Epidermal melanocyte (primary cell): ENCODE results near the gene DGCR2.
"Not testable (repeated sequence)": the region's sequence is repeated elsewhere in the genome, so short reads cannot be mapped to it uniquely, and the experiment has no call there.

Experiments
- DNase-seq: peaks from one replicate; pipeline ENCODE4 v3.0.0; 2011; ENCODE audit warnings: low spot score; ENCODE audit not compliant: insufficient read length

The DGCR2 gene

GRCh38 chr22:19012308-19012986 is 109.8 kb downstream of the DGCR2 start:
- no peak for DNase-seq

- not testable (repeated sequence) for DNase-seq
These were observed 110.6 kb downstream of the DGCR2 start for GRCh38 chr22:19011611-19012010.

- no peak for DNase-seq
These were observed 111.1 kb downstream of the DGCR2 start for GRCh38 chr22:19011075-19011474.

GRCh38 chr22:19005905-19006304 is 116.3 kb downstream of the DGCR2 start:
- no peak for DNase-seq

GRCh38 chr22:19004471-19004870 is 117.7 kb downstream of the DGCR2 start:
- no peak for DNase-seq

- DNase-seq, result no peak
These were observed 118.7 kb downstream of the DGCR2 start for GRCh38 chr22:19003508-19003907.

GRCh38 chr22:19002684-19003038 is 119.6 kb downstream of the DGCR2 start:
- no peak for DNase-seq

GRCh38 chr22:19001204-19001603 is 121.0 kb downstream of the DGCR2 start:
- no peak for DNase-seq

GRCh38 chr22:19000106-19000505 is 122.1 kb downstream of the DGCR2 start:
- DNase-seq, result not testable (repeated sequence)

GRCh38 chr22:18999416-18999815 is 122.8 kb downstream of the DGCR2 start:
- no peak for DNase-seq

- DNase-seq, result no peak
These were observed 123.2 kb downstream of the DGCR2 start for GRCh38 chr22:18999008-18999407.

GRCh38 chr22:18997925-18998315 is 124.3 kb downstream of the DGCR2 start:
- no peak for DNase-seq

- DNase-seq, result no peak
These were observed 124.8 kb downstream of the DGCR2 start for GRCh38 chr22:18997306-18997924.

GRCh38 chr22:18996376-18996900 is 125.8 kb downstream of the DGCR2 start:
- DNase-seq, result no peak

GRCh38 chr22:18995327-18995711 is 126.9 kb downstream of the DGCR2 start:
- DNase-seq, result no peak

GRCh38 chr22:18994701-18995326 is 127.4 kb downstream of the DGCR2 start:
- no peak for DNase-seq

- DNase-seq, result no peak
These were observed 128.2 kb downstream of the DGCR2 start for GRCh38 chr22:18994056-18994455.

- DNase-seq, result no peak
These were observed 129.5 kb downstream of the DGCR2 start for GRCh38 chr22:18992543-18993198.

- DNase-seq, result no peak
These were observed 130.3 kb downstream of the DGCR2 start for GRCh38 chr22:18991821-18992442.

GRCh38 chr22:18991138-18991432 is 131.1 kb downstream of the DGCR2 start:
- DNase-seq, result no peak

- DNase-seq, result no peak
These were observed 131.7 kb downstream of the DGCR2 start for GRCh38 chr22:18990355-18991137.
